HUES6 (cell line): Measurements from ENCODE around the gene SPI1.

Experiments
- H3K27ac ChIP-seq: 2 replicates; pipeline ENCODE4 v1.7.0; 2013; ENCODE audit warnings: low read depth, mild to moderate bottlenecking, low read length, inconsistent platforms
- H3K27me3 ChIP-seq: 2 replicates; pipeline ENCODE4 v1.6.1; 2013; ENCODE audit warnings: low read length; ENCODE audit not compliant: control insufficient read depth, insufficient read depth
- H3K36me3 ChIP-seq: 2 replicates; pipeline ENCODE4 v1.6.1; 2013; ENCODE audit warnings: low read length; ENCODE audit not compliant: control insufficient read depth, insufficient read depth
- H3K4me1 ChIP-seq: 2 replicates; pipeline ENCODE4 v1.6.1; 2013; ENCODE audit warnings: low read length; ENCODE audit not compliant: control insufficient read depth, insufficient read depth
- H3K4me3 ChIP-seq: 2 replicates; pipeline ENCODE4 v1.5.1; 2013; ENCODE audit warnings: low read depth, low read length
- H3K9ac ChIP-seq: one replicate; pipeline ENCODE4 v1.6.1; 2013; ENCODE audit warnings: mild to moderate bottlenecking, low read length
- H3K9me3 ChIP-seq: 2 replicates; pipeline ENCODE4 v1.6.1; 2013; ENCODE audit warnings: low read depth, low read length; ENCODE audit not compliant: control insufficient read depth, insufficient read depth

SPI1 gene

DNA sequence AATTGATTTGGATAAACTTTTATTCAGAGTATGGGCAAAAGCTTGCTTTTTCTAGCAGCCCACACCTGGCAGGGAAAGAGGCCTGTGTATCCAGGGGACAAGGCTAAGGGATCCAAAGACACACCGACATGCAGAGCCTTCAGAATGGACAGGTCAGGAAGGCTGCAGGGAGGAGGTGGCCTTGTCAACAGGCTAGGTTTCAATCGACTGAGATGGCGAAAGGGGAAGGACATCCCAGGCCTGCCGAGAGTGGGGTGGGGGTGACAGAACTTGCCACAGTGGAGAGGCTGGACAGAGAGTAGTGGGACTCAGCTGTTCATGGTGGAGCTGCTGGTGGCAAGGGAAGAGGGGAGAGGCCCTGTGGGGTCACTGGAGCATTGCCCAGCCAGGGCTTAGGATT lies 24.8 kb upstream of the SPI1 start:
- Histone ChIP-seq H3K4me3 (no peak overlapping the region), H3K27me3 (no peaks in the 10 kb centered on the region), H3K9ac (no peak overlapping the region), H3K4me1 (peaks cover 29% of the 10 kb centered on the region), H3K27ac (no peak overlapping the region), H3K9me3 (no peaks in the 10 kb centered on the region), H3K36me3 (no peaks in the 10 kb centered on the region)

GRCh38 chr11:47400768-47401279 lies 22.5 kb upstream of the SPI1 start:
- no peaks in the 10 kb centered on the region for H3K36me3 ChIP-seq
- H3K4me3 ChIP-seq: peak overlapping the region; percentile 60

DNA sequence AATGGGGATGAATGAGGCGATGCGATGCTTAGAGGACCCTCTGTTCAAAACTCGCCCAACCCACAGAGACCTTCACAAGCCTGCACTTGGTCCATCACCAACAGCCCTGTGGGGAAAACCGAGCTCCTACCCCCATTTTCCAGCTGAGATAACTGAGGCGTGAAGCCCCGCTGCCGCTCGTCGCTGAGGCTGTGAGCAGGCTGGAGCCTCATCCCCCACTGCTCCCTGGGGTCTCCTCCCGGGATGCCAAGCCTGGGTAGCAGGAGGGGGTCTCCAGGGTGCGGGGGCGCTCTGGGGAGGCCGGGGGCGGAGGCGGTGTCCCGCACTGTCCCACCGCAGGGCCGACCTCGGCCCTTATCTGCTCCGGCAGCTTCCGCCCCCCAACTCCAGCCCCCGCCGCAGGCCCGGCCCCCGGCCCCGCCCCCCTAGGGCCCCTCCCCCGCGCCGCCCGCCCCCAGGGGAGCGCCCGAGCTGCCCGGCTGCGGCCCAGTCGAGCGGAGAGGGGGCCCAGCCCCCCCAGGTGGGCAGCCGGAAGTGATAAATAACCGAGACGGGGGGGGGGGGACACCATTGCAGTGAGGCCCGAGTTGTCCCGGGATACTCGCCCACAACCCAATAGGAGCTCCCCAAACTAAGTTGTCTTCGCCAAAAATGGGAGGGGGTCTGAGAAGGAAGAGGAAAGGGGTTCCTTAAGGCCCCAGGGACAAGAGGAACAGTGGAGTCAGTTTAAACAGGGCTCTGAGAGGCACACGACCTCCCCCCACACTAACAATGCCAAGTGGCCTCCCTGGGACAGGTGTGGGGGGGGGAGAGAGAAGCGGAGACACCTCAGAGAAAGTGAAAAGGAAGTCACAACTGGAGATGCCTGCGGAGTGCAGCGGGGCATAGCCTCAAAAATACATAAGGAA lies 21.8 kb upstream of the SPI1 start:
- Histone ChIP-seq H3K4me3 (peak overlapping the region; percentile 60), H3K4me1 (peaks cover 25% of the 10 kb centered on the region), H3K27ac (peak overlapping the region; percentile 62; the same call in 1 of the 2 replicates), H3K36me3 (no peaks in the 10 kb centered on the region), H3K9ac (peak overlapping the region; percentile 70), H3K27me3 (no peaks in the 10 kb centered on the region), H3K9me3 (no peaks in the 10 kb centered on the region)

More at GRCh38 chr11:47400768-47401279, 22.5 kb upstream of the SPI1 start:
- Histone ChIP-seq H3K4me1 (peaks cover 25% of the 10 kb centered on the region), H3K9me3 (no peaks in the 10 kb centered on the region), H3K9ac (peak overlapping the region; percentile 70), H3K27ac (peak overlapping the region; percentile 62; the same call in 1 of the 2 replicates), H3K27me3 (no peaks in the 10 kb centered on the region)

GRCh38 chr11:47398551-47398950 lies 20.2 kb upstream of the SPI1 start:
- no peak overlapping the region for H3K27ac ChIP-seq
- H3K27me3 ChIP-seq: no peaks in the 10 kb centered on the region
- H3K9me3 ChIP-seq: no peaks in the 10 kb centered on the region
- no peak overlapping the region for H3K9ac ChIP-seq
- H3K36me3 ChIP-seq: no peaks in the 10 kb centered on the region
- no peak overlapping the region for H3K4me3 ChIP-seq
- peaks cover 34% of the 10 kb centered on the region for H3K4me1 ChIP-seq

GRCh38 chr11:47398011-47398410 lies 19.7 kb upstream of the SPI1 start:
- Histone ChIP-seq H3K36me3 (no peaks in the 10 kb centered on the region), H3K27me3 (no peaks in the 10 kb centered on the region), H3K4me1 (peaks cover 34% of the 10 kb centered on the region), H3K4me3 (no peak overlapping the region), H3K9me3 (no peaks in the 10 kb centered on the region), H3K9ac (no peak overlapping the region), H3K27ac (no peak overlapping the region)

DNA sequence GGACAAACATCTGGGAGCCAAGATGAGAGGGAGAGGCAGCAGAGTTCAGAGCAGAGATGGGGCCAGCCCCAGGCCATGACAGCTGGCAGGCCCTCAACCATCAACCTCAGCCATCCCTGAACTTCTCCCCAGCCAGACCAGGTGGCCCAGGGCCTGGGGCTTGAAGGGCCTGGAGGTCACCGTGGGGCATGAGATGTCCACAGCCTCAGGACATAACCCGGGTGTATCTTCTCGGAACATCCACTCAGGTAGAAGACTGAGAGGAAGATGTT lies 17.6 kb upstream of the SPI1 start:
- Histone ChIP-seq H3K27me3 (no peaks in the 10 kb centered on the region), H3K9ac (no peak overlapping the region), H3K4me1 (peaks cover 31% of the 10 kb centered on the region), H3K4me3 (no peak overlapping the region), H3K36me3 (no peaks in the 10 kb centered on the region), H3K9me3 (no peaks in the 10 kb centered on the region), H3K27ac (no peak overlapping the region)

GRCh38 chr11:47395223-47396048 lies 17.1 kb upstream of the SPI1 start:
- H3K9me3 ChIP-seq: no peaks in the 10 kb centered on the region
- no peaks in the 10 kb centered on the region for H3K36me3 ChIP-seq
- H3K4me1 ChIP-seq: peaks cover 26% of the 10 kb centered on the region
- H3K27me3 ChIP-seq: no peaks in the 10 kb centered on the region
- 0 out of 2 replicates have a peak overlapping the region, but pooled peaks have one; percentile 18 for H3K27ac ChIP-seq
- no peak overlapping the region for H3K4me3 ChIP-seq
- H3K9ac ChIP-seq: no peak overlapping the region

DNA sequence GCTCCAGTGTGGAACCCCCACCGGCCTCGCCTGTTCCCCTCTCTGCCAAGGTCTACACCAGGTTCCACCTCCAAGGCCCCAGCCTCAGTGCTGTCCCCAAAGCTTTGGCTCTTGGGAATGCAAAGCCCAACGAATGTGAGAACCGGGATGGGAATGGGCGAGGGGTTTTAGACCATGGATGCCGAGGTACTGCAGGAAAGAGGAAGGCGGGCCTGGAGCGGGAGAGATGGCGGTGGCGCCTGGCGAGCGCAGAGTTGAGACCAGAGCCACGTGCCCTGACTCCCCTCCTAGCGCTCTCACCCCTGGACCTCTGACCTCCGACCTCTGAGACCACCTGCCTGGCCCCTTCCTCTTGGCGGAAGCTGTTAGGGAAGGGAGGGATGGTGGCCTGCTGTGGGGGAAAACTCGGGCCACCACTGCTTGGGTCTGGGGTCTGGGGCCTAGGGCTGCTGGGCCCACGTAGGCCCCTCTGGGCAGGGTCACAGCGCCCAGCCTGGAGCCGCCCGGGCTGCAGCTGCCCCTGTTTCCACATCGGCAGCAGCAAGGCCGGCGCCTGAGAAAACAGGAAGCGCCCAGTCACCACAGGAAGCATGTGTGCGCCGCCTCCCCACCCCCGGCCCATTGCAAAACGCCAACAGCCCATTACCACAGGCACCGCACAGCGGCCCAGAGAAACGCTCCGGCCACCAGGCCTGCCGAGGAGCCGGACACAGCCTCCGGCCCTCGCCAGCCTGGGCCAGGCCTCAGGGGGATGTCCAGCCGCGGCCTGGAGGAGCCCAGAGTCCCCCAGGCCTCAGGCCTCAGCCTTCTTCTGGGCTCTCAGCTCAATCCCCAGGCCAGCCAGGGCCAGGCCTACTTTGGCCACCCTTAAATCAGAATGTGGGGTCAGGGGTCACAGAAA lies 16.2 kb upstream of the SPI1 start:
- H3K4me1 ChIP-seq: peaks cover 24% of the 10 kb centered on the region
- peak overlapping the region; percentile 18; the same call in 1 of the 2 replicates for H3K27ac ChIP-seq
- no peaks in the 10 kb centered on the region for H3K9me3 ChIP-seq
- no peaks in the 10 kb centered on the region for H3K36me3 ChIP-seq
- H3K4me3 ChIP-seq: no peak overlapping the region
- peak overlapping the region; percentile 19 for H3K9ac ChIP-seq
- no peaks in the 10 kb centered on the region for H3K27me3 ChIP-seq

- no peak overlapping the region for H3K27ac ChIP-seq
- peaks cover 23% of the 10 kb centered on the region for H3K4me1 ChIP-seq
- H3K9me3 ChIP-seq: no peaks in the 10 kb centered on the region
- no peak overlapping the region for H3K9ac ChIP-seq
- H3K36me3 ChIP-seq: no peaks in the 10 kb centered on the region
- H3K27me3 ChIP-seq: no peaks in the 10 kb centered on the region
- no peak overlapping the region for H3K4me3 ChIP-seq
These were observed 15.6 kb upstream of the SPI1 start for GRCh38 chr11:47394050-47394321.

DNA sequence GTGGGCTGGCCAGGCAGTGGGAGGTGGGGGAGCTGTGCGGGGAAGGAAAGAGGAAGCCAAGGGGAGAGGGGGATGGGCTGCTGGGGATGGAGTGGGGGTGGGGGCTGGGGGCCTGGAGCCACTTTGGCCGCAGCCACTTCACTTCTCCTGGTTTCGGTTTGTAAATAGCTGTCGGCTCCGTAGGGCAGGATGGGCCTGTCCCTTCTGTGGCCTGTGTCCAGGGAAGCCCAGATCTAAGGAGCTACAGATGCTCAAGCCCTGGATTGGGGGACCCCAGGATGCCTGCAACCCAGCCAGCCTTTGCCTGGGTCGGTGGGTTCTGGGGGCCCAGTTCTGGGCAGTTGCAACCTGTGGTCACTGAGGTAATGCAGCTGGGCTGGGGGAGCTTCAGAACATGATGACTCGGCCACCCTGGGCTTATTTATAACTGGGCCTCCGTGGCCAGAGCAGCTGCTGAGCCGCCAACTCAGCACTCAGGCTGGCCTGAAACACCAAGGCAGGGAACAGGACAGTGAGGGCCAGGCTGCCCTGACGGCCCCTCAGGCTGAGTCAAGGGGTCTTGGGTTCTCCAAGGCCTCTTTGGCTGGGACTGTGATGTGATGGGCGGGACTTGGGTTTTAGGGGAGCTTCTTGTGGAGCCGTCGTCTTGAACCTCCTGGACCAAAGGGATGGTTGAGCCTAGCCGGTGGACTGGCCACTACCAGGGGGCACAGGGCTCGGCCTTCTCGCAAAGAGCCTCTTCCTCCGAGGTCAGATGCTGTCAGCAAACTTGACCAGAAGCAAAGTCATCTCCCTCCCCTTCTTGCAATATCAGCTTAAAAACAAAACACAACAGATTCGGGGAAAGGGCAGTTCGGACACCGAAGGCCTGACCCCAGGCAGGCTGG lies 15.1 kb upstream of the SPI1 start:
- Histone ChIP-seq H3K27ac (no peak overlapping the region), H3K9me3 (no peaks in the 10 kb centered on the region), H3K4me3 (no peak overlapping the region), H3K36me3 (no peaks in the 10 kb centered on the region), H3K9ac (no peak overlapping the region), H3K4me1 (peaks cover 19% of the 10 kb centered on the region), H3K27me3 (no peaks in the 10 kb centered on the region)
